Natural killer cell (primary cell): ENCODE results near the gene KAT6B. TPM values are rescaled to one million over a fixed set of nuclear protein-coding genes. Genes with fewer than 3 reads are reported as not detected.
A peak's percentile ranks its signal among the peaks of the same experiment; 100 is the strongest.

Source experiments
- ATAC-seq, 3 donors: fragments of 150-1000 bp in 2 of 3; fragments of 200-7000 bp in 1 of 3; cut with Tn5 transposase; 1 replicate in 1 of 3; 2 replicates in 2 of 3; pipeline ENCODE4 v1.10.0; 2021; ENCODE audit warnings: mild to moderate bottlenecking in 2 of 3, moderate library complexity in 2 of 3
- DNase-seq, 2 donors: peaks; one replicate each; pipeline versions ENCODE4 v3.0.0 to v3.0.0-alpha.2; 2013 to 2021; ENCODE audit warnings: mixed read lengths in 1 of 2
- H3K27ac ChIP-seq: one replicate; pipeline ENCODE4 v1.5.1; 2013; ENCODE audit warnings: mild to moderate bottlenecking, low read length
- H3K27me3 ChIP-seq: one replicate; pipeline ENCODE4 v1.6.1; 2013; ENCODE audit warnings: low read length; ENCODE audit not compliant: control insufficient read depth, insufficient read depth
- H3K36me3 ChIP-seq: one replicate; pipeline ENCODE4 v1.6.1; 2013; ENCODE audit warnings: low read length; ENCODE audit not compliant: control insufficient read depth, insufficient read depth
- H3K4me1 ChIP-seq: one replicate; pipeline ENCODE4 v1.6.1; 2013; ENCODE audit warnings: low read length; ENCODE audit not compliant: control insufficient read depth, insufficient read depth
- H3K4me3 ChIP-seq: one replicate; pipeline ENCODE4 v1.5.1; 2013; ENCODE audit warnings: low read length
- H3K9me3 ChIP-seq: one replicate; pipeline ENCODE4 v1.6.1; 2013; ENCODE audit warnings: low read length; ENCODE audit not compliant: control insufficient read depth, insufficient read depth
- H3K27ac Mint-ChIP-seq, 2 donors: one replicate each; pipeline ENCODE4 v1.8.0; 2022; ENCODE audit warnings: mild to moderate bottlenecking in 2 of 2, mixed read lengths in 2 of 2, moderate library complexity in 1 of 2
- H3K27me3 Mint-ChIP-seq, 2 donors: one replicate each; pipeline ENCODE4 v1.8.0; 2022; ENCODE audit warnings: low read depth in 2 of 2, mixed read lengths in 2 of 2
- H3K36me3 Mint-ChIP-seq: one replicate; pipeline ENCODE4 v1.8.0; 2022; ENCODE audit warnings: mixed read lengths
- H3K4me1 Mint-ChIP-seq, 2 donors: one replicate each; pipeline ENCODE4 v1.8.0; 2022; ENCODE audit warnings: mixed read lengths in 2 of 2
- H3K4me3 Mint-ChIP-seq: one replicate; pipeline ENCODE4 v1.8.0; 2022; ENCODE audit warnings: mild to moderate bottlenecking, moderate library complexity, mixed read lengths
- H3K9me3 Mint-ChIP-seq, 2 donors: one replicate each; pipeline ENCODE4 v1.8.0; 2022; ENCODE audit warnings: mixed read lengths in 2 of 2
- CTCF ChIP-seq: fragments of 200-600 bp; IDR thresholded peaks from one replicate; pipeline ENCODE4 v1.8.0; 2022; ENCODE audit warnings: antibody characterized with exemption
- WGBS: methylation state at CpG from one replicate; pipeline ENCODE4 v1.1.7; 2013; ENCODE audit warnings: missing lambda C conversion rate; ENCODE audit not compliant: insufficient coverage; 5-methylcytosine and 5-hydroxymethylcytosine counted together
- intact Hi-C: fragments of 100-400 bp; cut with micrococcal nuclease; formaldehyde crosslinking; loops from one replicate; pipeline ENCODE4 v1.14.2; 2022
- total RNA-seq, 4 donors: library from RNA; stranded (reverse); fragments of 120-200 nt in 1 of 4; gene quantifications; one replicate each; pipeline versions ENCODE4 v1.2.3 to v1.2.4, GENCODE V29; 2013 to 2022

KAT6B gene
- total RNA-seq, 3 donors from 2014 or later (not counting 1 experiment from before 2014, with no cell fraction given) = 117 to 133 (median 121) TPM

GRCh38 chr10:74900297-74900696 lies 73.9 kb downstream of the KAT6B start:
- ATAC-seq (peak; percentile 82 to 90 (median 84)), DNase-seq (peak; percentile 34 to 47)
- intact Hi-C loops = loop anchor here (1.0 to 5.0 kb wide), 4 partner anchors 73 to 117 kb away; partner anchors contain the start of gene KAT6B
- H3K27me3 ChIP-seq = no peaks in the 10 kb centered on the region
- Mint-ChIP-seq H3K4me1 (peaks cover 72 to 75% of the 10 kb centered on the region in 2 donors), H3K27ac (peak overlapping the region; percentile 93), H3K4me3 (peak overlapping the region; percentile 72), H3K27me3 (no peaks in the 10 kb centered on the region), H3K9me3 (no peaks in the 10 kb centered on the region), H3K36me3 (no peaks in the 10 kb centered on the region)
- no peak for TF ChIP-seq CTCF
- no peaks in the 10 kb centered on the region for H3K9me3 ChIP-seq
- no peaks in the 10 kb centered on the region for H3K36me3 ChIP-seq
- 34% methylated on average over 5 of the region's 5 CpGs for WGBS
- no peak overlapping the region for H3K4me3 ChIP-seq
- peaks cover 25% of the 10 kb centered on the region for H3K4me1 ChIP-seq
- peak overlapping the region; percentile 41 for H3K27ac ChIP-seq

- no peak for TF ChIP-seq CTCF
- H3K27ac Mint-ChIP-seq = peak overlapping the region; percentile 93
- intact Hi-C loops = loop anchor here (2.0 to 5.0 kb wide), 3 partner anchors 74 to 116 kb away; partner anchors contain the start of gene KAT6B
Observed at GRCh38 chr10:74901301-74901700, 74.9 kb downstream of the KAT6B start.

GRCh38 chr10:74901867-74902450 lies 75.6 kb downstream of the KAT6B start:
- no peak overlapping the region for H3K4me3 Mint-ChIP-seq
- WGBS = 94% methylated on average over 6 of the region's 6 CpGs

More at GRCh38 chr10:74901301-74901700, 74.9 kb downstream of the KAT6B start:
- no peak for ATAC-seq
- no peak for DNase-seq
- H3K9me3 Mint-ChIP-seq = no peaks in the 10 kb centered on the region
- no peak overlapping the region for H3K4me3 ChIP-seq
- H3K4me3 Mint-ChIP-seq = no peak overlapping the region
- H3K27ac ChIP-seq = no peak overlapping the region
- 91% methylated on average over 2 of the region's 2 CpGs for WGBS
- no peaks in the 10 kb centered on the region for H3K36me3 ChIP-seq
- no peaks in the 10 kb centered on the region for H3K9me3 ChIP-seq
- no peaks in the 10 kb centered on the region for H3K27me3 ChIP-seq
- H3K27me3 Mint-ChIP-seq = no peaks in the 10 kb centered on the region
- H3K4me1 Mint-ChIP-seq = peaks cover 69 to 80% of the 10 kb centered on the region in 2 donors
- peaks cover 25% of the 10 kb centered on the region for H3K4me1 ChIP-seq
- no peaks in the 10 kb centered on the region for H3K36me3 Mint-ChIP-seq

More at GRCh38 chr10:74901867-74902450, 75.6 kb downstream of the KAT6B start:
- no peak overlapping the region for H3K27ac ChIP-seq
- ATAC-seq = no peak
- peaks cover 25% of the 10 kb centered on the region for H3K4me1 ChIP-seq
- H3K27me3 Mint-ChIP-seq = no peaks in the 10 kb centered on the region
- H3K36me3 ChIP-seq = no peaks in the 10 kb centered on the region
- peaks cover 69 to 84% of the 10 kb centered on the region in 2 donors for H3K4me1 Mint-ChIP-seq
- no peaks in the 10 kb centered on the region for H3K36me3 Mint-ChIP-seq
- no peaks in the 10 kb centered on the region for H3K9me3 Mint-ChIP-seq
- intact Hi-C loops = loop anchor here (2.0 to 5.0 kb wide), 3 partner anchors 75 to 115 kb away; partner anchors contain the start of gene KAT6B
- no peak for DNase-seq
- no peaks in the 10 kb centered on the region for H3K27me3 ChIP-seq
- H3K27ac Mint-ChIP-seq = peak overlapping the region; percentile 93
- TF ChIP-seq CTCF = no peak
- no peak overlapping the region for H3K4me3 ChIP-seq
- no peaks in the 10 kb centered on the region for H3K9me3 ChIP-seq
